GM23248 (cell line): ENCODE results near the gene ELOB.

Source experiments
- EZH2 ChIP-seq: fragments of 200-600 bp; sonication (generic); IDR thresholded peaks from 2 replicates; pipeline ENCODE4 v1.6.1; 2018; ENCODE audit warnings: antibody characterized with exemption, mild to moderate bottlenecking; ENCODE audit not compliant: insufficient read depth, poor library complexity, severe bottlenecking
- EZH2phosphoT487 ChIP-seq: fragments of 200-600 bp; sonication (generic); IDR thresholded peaks from 2 replicates; pipeline ENCODE4 v1.6.1; 2018; ENCODE audit warnings: antibody characterized with exemption, moderate library complexity, mild to moderate bottlenecking, low read depth; ENCODE audit not compliant: insufficient read depth

- no peak for TF ChIP-seq EZH2
- no peak for TF ChIP-seq EZH2phosphoT487
Measured at GRCh38 chr16:2745961-2746360, 31.1 kb downstream of the ELOB start.
